Skeletal muscle tissue (tissue), 4 donors: ENCODE results near the gene BOK. TPM values are rescaled to one million over a fixed set of nuclear protein-coding genes. Genes with fewer than 3 reads are reported as not detected.
"Not testable (repeated sequence)": the region's sequence is repeated elsewhere in the genome, so short reads cannot be mapped to it uniquely, and the experiment has no call there.

Experiments
- H3K27ac ChIP-seq: one replicate; pipeline ENCODE4 v1.7.0; 2013; ENCODE audit warnings: mild to moderate bottlenecking, low read depth, low read length, inconsistent platforms
- H3K27me3 ChIP-seq, 3 donors: one replicate each; pipeline ENCODE4 v1.7.0; 2013; ENCODE audit warnings: low read length in 3 of 3; ENCODE audit not compliant: control insufficient read depth in 3 of 3, insufficient read depth in 3 of 3
- H3K36me3 ChIP-seq, 3 donors: one replicate each; pipeline ENCODE4 v1.7.0; 2013; ENCODE audit warnings: low read length in 3 of 3; ENCODE audit not compliant: control insufficient read depth in 3 of 3, insufficient read depth in 3 of 3
- H3K4me1 ChIP-seq, 3 donors: one replicate each; pipeline ENCODE4 v1.7.0; 2013; ENCODE audit warnings: low read length in 3 of 3, mild to moderate bottlenecking in 3 of 3; ENCODE audit not compliant: control insufficient read depth in 3 of 3, insufficient read depth in 3 of 3
- H3K4me3 ChIP-seq, 3 donors: one replicate each; pipeline ENCODE4 v1.7.0; 2013; ENCODE audit warnings: low read length in 3 of 3
- H3K9ac ChIP-seq, 3 donors: one replicate each; pipeline ENCODE4 v1.7.0; 2013; ENCODE audit warnings: low read length in 3 of 3, mild to moderate bottlenecking in 3 of 3, moderate library complexity in 2 of 3, low read depth in 1 of 3
- H3K9me3 ChIP-seq, 3 donors: one replicate each; pipeline ENCODE4 v1.7.0; 2013; ENCODE audit warnings: low read length in 3 of 3; ENCODE audit not compliant: control insufficient read depth in 3 of 3
- total RNA-seq: library from RNA; depleted of rRNA; stranded (reverse); fragments of >200 nt; gene quantifications from one replicate; pipeline ENCODE4 v1.2.3, GENCODE V29; 2014
- donor health status: Osteomylitis.

Gene BOK
- total RNA-seq, 1 donor from 2014 or later, result 25.1 TPM

- peaks cover 0 to 11% (median 8%) of the 10 kb centered on the region in 3 donors for H3K27me3 ChIP-seq
- H3K4me1 ChIP-seq, H3K27ac ChIP-seq, H3K36me3 ChIP-seq, H3K4me3 ChIP-seq, H3K9me3 ChIP-seq, H3K9ac ChIP-seq: not testable (repeated sequence)
Observed at GRCh38 chr2:241525818-241526780, 32.4 kb upstream of the BOK start.

GRCh38 chr2:241530571-241530970 is 28.0 kb upstream of the BOK start:
- Histone ChIP-seq H3K27ac (no peak overlapping the region), H3K4me1 (no peaks in the 10 kb centered on the region), H3K4me3 (no peak overlapping the region), H3K9ac (no peak overlapping the region), H3K9me3 (no peaks in the 10 kb centered on the region), H3K36me3 (no peaks in the 10 kb centered on the region), H3K27me3 (peaks cover 0 to 6% (median 0%) of the 10 kb centered on the region in 3 donors)

GRCh38 chr2:241531161-241531722 is 27.3 kb upstream of the BOK start:
- Histone ChIP-seq H3K4me1 (no peaks in the 10 kb centered on the region), H3K4me3 (no peak overlapping the region), H3K36me3 (no peaks in the 10 kb centered on the region), H3K9ac (no peak overlapping the region), H3K27ac (no peak overlapping the region), H3K9me3 (no peaks in the 10 kb centered on the region), H3K27me3 (peaks cover 0 to 6% (median 0%) of the 10 kb centered on the region in 3 donors)

- Histone ChIP-seq H3K27me3 (peaks cover 0 to 6% (median 0%) of the 10 kb centered on the region in 3 donors), H3K27ac (no peak overlapping the region), H3K36me3 (no peaks in the 10 kb centered on the region), H3K9ac (no peak overlapping the region), H3K9me3 (no peaks in the 10 kb centered on the region), H3K4me3 (no peak overlapping the region), H3K4me1 (no peaks in the 10 kb centered on the region)
Observed at GRCh38 chr2:241532168-241532567, 26.4 kb upstream of the BOK start.

- no peak overlapping the region for H3K9ac ChIP-seq
- no peaks in the 10 kb centered on the region for H3K4me1 ChIP-seq
- no peaks in the 10 kb centered on the region for H3K36me3 ChIP-seq
- no peaks in the 10 kb centered on the region for H3K9me3 ChIP-seq
- no peak overlapping the region for H3K4me3 ChIP-seq
- H3K27ac ChIP-seq, result no peak overlapping the region
- peaks cover 0 to 6% (median 0%) of the 10 kb centered on the region in 3 donors for H3K27me3 ChIP-seq
Observed at GRCh38 chr2:241532733-241533601, 25.6 kb upstream of the BOK start.

- no peaks in the 10 kb centered on the region for H3K36me3 ChIP-seq
- no peak overlapping the region for H3K9ac ChIP-seq
- no peaks in the 10 kb centered on the region for H3K9me3 ChIP-seq
- H3K27ac ChIP-seq, result no peak overlapping the region
- H3K27me3 ChIP-seq, result peaks cover 0 to 6% (median 0%) of the 10 kb centered on the region in 3 donors
- no peaks in the 10 kb centered on the region for H3K4me1 ChIP-seq
- no peak overlapping the region for H3K4me3 ChIP-seq
Observed at GRCh38 chr2:241534293-241534692, 24.3 kb upstream of the BOK start.

- Histone ChIP-seq H3K27ac (no peak overlapping the region), H3K27me3 (peaks cover 0 to 6% (median 0%) of the 10 kb centered on the region in 3 donors), H3K9ac (no peak overlapping the region), H3K9me3 (no peaks in the 10 kb centered on the region), H3K36me3 (no peaks in the 10 kb centered on the region), H3K4me3 (no peak overlapping the region), H3K4me1 (no peaks in the 10 kb centered on the region)
Observed at GRCh38 chr2:241534701-241535375, 23.7 kb upstream of the BOK start.

GRCh38 chr2:241535871-241536655 is 22.5 kb upstream of the BOK start:
- Histone ChIP-seq H3K36me3 (no peaks in the 10 kb centered on the region), H3K27me3 (peaks cover 0 to 6% (median 0%) of the 10 kb centered on the region in 3 donors), H3K4me1 (peaks cover 4 to 8% (median 8%) of the 10 kb centered on the region in 3 donors), H3K4me3 (no peak overlapping the region), H3K9me3 (no peaks in the 10 kb centered on the region), H3K9ac (no peak overlapping the region), H3K27ac (no peak overlapping the region)
